ENCODE data around the gene SSNA1.

- TF ChIP-seq CTCF (IDR thresholded peaks at IDR 0.05), result no peak
- TF ChIP-seq POLR2A (IDR thresholded peaks at IDR 0.05), result no peak
Observed at GRCh38 chr9:137214620-137215019, 26.1 kb downstream of the SSNA1 start.

Measured in thyroid gland (tissue), 4 donors.